Right renal cortex interstitium (tissue), 3 donors: ENCODE data around the gene THNSL1. TPM values are rescaled to one million over a fixed set of nuclear protein-coding genes. Genes with fewer than 3 reads are reported as not detected.

Experiments used
- DNase-seq, 3 donors: peaks; one replicate each; pipeline ENCODE4 v3.0.0-alpha.2; 2013; ENCODE audit warnings: low read depth in 3 of 3, low spot score in 2 of 3
- polyA plus RNA-seq, 3 donors: library from polyadenylated mRNA; unstranded; fragments of 120-200 nt; gene quantifications; one replicate each; pipeline ENCODE4 v1.2.1, GENCODE V29; 2013; ENCODE audit not compliant: insufficient read length in 3 of 3

THNSL1 gene
- polyA plus RNA-seq, 3 donors, result 16.7 to 18.8 (median 18.0) TPM

DNA sequence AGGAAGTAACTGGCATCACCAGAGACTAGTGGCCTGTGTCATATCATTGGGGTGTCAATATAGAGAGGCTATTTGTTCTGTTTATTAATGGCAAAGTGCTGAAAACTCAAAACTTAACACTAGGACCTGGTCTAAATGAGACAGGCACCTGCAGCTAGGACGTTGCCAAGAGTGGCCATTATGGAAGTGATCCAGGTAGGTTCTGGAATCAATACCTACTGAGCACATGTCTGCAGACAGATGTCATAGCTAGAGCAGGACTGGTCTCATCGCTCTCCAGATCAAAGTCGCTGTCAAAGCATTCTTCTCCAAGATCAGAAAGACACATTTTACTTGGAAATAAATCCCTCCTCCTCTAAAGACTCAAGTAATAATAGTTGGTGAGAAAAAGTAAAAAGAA is 40.3 kb downstream of the THNSL1 start:
- DNase-seq, result no peak

GRCh38 chr10:25057886-25058285 is 41.5 kb downstream of the THNSL1 start:
- DNase-seq, result no peak

DNA sequence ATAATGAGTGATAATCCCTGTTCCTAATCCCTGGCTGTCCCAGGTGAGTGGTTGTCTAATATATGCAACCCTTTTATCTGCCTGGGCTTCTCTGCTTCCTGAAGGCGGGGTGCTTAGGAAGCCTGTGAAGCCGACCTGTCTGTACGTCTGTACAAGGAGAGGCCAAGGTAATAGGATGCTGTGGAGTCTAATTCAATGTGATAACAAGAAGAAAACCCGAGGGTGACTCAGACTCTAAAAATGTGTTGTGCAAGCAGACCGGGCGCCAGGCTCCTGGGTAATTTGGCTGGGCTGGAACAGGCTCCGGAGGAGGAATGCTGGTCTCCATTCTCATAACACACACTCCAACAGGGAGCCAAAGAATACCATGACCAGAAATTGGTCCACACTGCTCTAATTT is 43.6 kb downstream of the THNSL1 start:
- DNase-seq, result no peak

- no peak for DNase-seq
Observed at GRCh38 chr10:25061125-25061524, 44.7 kb downstream of the THNSL1 start.

GRCh38 chr10:25061711-25062449 is 45.5 kb downstream of the THNSL1 start:
- DNase-seq, result no peak

DNA sequence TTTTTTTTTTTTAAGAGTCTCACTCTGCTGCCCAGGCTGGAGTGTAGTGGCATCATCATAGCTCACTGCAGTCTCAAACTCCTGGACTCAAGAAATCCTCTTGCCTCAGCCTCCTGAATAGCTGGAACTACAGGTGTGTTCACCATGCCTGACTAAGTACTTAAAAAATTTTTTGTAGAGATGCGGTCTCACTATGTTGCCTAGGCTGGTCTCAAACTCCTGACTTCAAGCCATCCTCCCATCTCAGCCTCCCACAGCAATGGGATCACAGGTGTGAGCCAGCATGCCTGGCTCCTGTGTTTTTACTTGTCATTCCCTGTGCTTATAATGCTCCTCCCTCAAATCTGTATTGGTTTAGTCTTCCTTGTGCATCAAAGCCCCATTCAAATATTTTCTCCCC is 46.7 kb downstream of the THNSL1 start:
- no peak for DNase-seq

DNA sequence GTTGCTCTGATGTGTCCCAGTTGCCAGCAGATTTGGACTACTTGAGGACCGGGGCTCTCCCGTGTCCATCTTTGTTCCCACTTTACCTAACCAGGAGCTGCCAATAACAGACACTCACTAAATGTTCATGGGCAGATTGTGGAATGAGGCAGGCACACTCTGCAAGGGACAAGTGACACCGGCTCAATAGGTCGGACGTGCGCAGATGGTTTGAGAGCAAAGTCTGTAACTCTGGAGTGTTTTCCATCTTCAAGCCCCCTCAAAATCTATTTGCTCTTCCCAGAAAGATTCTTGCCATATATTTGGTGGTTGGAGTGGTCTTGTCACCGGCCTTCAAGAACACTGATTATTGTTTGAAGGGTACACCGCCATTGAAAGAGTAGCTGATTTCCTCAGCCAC is 47.2 kb downstream of the THNSL1 start:
- DNase-seq, result no peak

DNA sequence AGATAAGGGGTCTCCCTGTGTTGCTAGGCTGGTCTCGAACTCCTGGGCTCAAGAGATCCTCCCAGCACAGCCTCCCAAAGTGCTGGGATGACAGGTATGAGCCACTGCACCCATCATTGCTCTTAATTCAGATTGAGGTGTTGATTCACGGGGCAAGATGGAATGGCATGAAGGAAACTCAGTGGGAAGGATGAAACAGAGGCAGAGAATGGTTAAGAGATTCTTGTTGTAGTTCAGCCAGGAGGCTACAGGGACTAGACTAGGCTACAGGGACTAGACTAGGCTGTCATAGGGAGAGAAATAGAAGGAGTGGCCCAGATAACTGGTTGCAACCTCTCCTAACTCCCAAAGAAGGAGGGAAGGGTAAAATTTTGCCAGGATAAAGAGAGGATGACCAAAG is 48.0 kb downstream of the THNSL1 start:
- no peak for DNase-seq

GRCh38 chr10:25065761-25066476 is 49.5 kb downstream of the THNSL1 start:
- no peak for DNase-seq

DNA sequence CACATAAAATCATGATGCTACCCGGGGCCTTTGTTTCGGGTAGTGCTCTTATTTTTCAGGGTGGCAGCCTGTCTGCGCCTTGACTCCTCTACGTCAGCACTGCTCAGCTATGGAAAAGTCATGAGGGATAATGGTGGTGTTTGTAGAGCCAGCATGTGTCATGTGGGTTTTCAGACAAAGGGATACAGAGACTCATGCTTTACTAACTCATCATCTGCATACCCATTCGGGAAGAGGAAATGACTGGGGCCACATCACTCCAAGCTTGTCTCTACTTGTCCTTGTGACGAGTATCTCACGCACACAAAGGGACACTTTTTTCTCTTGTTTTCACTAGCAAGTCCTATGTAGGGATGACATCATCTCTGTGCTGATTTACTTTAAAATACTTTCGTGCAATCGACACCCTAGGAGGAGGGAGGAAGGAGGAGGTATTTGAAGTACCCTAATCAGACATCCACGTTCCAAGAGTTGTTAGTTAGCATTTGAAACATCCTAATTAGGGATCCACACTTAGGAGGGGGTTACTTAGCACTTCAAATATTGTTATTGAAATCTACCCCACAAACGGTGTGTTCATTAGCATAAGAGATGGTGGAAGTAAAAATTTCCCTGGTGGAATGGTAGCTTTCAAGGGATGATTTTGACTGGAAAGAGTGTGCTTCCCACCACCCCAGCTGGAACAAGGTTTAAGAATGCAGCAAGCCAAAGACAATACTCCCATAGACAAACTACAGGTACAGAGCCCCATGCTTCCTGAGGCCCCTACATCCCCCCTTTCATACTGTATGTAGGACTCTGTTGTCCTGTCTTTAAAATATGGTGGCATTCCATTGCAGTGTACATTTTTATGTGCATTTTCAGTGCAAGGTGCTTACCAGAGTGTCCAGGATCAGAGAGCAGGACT is 52.0 kb downstream of the THNSL1 start:
- DNase-seq, result no peak

DNA sequence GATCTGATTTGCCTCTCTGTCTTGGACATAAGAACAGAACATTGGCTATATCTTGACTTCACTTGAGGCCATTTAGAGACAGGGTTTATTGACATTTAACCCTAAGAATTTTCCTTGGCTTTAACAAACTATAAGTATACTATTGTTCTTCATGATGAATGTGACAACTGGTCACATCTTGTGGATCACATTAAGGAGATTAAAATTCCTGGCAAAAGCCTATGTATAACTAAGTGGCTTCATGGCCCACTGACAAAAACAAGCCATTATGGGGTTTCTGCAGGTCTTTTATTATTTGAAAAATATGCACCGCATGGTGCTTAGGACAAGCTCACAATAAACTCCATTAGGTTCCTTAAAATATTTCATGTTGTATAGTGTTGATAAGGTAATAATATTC is 54.8 kb downstream of the THNSL1 start:
- no peak for DNase-seq

DNA sequence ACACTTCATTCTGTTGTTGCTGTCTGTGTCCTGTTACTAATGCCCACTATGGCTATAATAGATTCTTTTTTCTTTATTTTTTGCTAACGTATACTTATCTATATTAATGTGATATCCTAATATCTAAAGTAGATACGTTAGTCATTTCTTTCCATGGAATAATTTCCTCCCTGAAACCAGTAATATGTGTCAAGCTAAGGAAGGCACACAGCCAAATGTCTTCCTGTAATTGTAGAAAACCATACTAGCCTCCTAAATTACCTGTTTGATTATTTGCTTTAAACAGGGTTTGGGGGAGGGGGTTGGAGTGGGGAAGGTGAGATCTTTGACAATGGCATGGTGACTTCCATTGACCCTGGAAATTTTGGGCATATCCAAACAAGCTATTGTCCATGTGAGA is 56.4 kb downstream of the THNSL1 start:
- no peak for DNase-seq

- no peak for DNase-seq
Observed at GRCh38 chr10:25075825-25076224, 59.4 kb downstream of the THNSL1 start.

Other genes starting within 250 kb of the THNSL1 start
- gene PRTFDC1, start 64.0 kb upstream of the THNSL1 start, polyA plus RNA-seq, result 10 to 100 TPM; 43.1 to 51.9 (median 48.3) TPM
- 1 to 10 TPM; 4.9 to 5.6 (median 5.5) TPM for gene ENKUR, start 454 bp upstream of the THNSL1 start, polyA plus RNA-seq
- under 1 TPM; 0.24 to 0.32 (median 0.31) TPM for gene GPR158, start 158.4 kb downstream of the THNSL1 start, polyA plus RNA-seq